ENCODE measurements around the gene TMEM106C. TPM values are rescaled to one million over a fixed set of nuclear protein-coding genes. Genes with fewer than 3 reads are reported as not detected.
"Not testable (repeated sequence)": the region's sequence is repeated elsewhere in the genome, so short reads cannot be mapped to it uniquely, and the experiment has no call there.

The TMEM106C gene
- total RNA-seq, 1 experiment from 2014 or later, result 50.0 TPM

DNA sequence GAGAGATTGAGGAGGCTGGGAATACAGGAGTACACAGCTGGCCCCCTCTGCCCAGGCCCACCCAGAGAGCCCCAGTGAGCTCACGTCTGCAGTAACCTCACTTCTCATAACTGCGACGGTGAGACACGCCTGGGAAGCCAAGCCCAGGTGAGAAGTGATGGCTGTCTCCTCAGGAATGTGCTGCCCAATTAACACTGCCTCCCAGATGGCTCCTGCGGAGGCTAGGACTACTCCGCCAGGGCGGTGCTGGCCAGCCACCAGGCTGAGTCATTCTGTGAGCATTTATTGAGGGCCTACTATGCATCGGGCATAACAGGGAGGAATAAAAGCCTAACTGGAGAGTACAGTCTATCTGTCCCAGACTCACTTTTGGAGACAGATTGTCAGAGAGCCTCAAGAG lies 9.3 kb upstream of the TMEM106C start:
- Mint-ChIP-seq H3K36me3 (ENCODE audit: insufficient read depth, unreplicated experiment) (peaks cover 5% of the 10 kb centered on the region), H3K4me1 (ENCODE audit: insufficient read depth, unreplicated experiment) (peaks cover 29% of the 10 kb centered on the region), H3K27ac (ENCODE audit: low read depth, unreplicated experiment) (no peak overlapping the region), H3K27me3 (ENCODE audit: insufficient read depth, unreplicated experiment) (no peaks in the 10 kb centered on the region), H3K9me3 (ENCODE audit: unreplicated experiment) (no peaks in the 10 kb centered on the region), H3K4me3 (ENCODE audit: unreplicated experiment) (no peak overlapping the region)
- CTCF ChIA-PET, result interaction anchor here (0.5 to 3.2 kb wide), 5 partner anchors 9 to 211 kb away, joined by 3 to 23 read pairs (median 4); partner anchors contain the start of genes TMEM106C and VDR
- POLR2A ChIA-PET, result interaction anchor here (2.2 to 2.3 kb wide), 2 partner anchors 10 to 50 kb away, joined by 8 to 12 read pairs; partner anchors contain the start of genes TMEM106C and VDR
- no TSS peak for BruUV-seq (replicated peaks)
- DNase-seq (ENCODE audit: unreplicated experiment), result no peak
- TF ChIP-seq, protein P1, sequence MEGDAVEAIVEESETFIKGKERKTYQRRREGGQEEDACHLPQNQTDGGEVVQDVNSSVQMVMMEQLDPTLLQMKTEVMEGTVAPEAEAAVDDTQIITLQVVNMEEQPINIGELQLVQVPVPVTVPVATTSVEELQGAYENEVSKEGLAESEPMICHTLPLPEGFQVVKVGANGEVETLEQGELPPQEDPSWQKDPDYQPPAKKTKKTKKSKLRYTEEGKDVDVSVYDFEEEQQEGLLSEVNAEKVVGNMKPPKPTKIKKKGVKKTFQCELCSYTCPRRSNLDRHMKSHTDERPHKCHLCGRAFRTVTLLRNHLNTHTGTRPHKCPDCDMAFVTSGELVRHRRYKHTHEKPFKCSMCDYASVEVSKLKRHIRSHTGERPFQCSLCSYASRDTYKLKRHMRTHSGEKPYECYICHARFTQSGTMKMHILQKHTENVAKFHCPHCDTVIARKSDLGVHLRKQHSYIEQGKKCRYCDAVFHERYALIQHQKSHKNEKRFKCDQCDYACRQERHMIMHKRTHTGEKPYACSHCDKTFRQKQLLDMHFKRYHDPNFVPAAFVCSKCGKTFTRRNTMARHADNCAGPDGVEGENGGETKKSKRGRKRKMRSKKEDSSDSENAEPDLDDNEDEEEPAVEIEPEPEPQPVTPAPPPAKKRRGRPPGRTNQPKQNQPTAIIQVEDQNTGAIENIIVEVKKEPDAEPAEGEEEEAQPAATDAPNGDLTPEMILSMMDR (IDR thresholded peaks at IDR 0.05; ENCODE audit: unreplicated experiment), result no peak
- intact Hi-C loops (cut with micrococcal nuclease), result no loop called here

DNA sequence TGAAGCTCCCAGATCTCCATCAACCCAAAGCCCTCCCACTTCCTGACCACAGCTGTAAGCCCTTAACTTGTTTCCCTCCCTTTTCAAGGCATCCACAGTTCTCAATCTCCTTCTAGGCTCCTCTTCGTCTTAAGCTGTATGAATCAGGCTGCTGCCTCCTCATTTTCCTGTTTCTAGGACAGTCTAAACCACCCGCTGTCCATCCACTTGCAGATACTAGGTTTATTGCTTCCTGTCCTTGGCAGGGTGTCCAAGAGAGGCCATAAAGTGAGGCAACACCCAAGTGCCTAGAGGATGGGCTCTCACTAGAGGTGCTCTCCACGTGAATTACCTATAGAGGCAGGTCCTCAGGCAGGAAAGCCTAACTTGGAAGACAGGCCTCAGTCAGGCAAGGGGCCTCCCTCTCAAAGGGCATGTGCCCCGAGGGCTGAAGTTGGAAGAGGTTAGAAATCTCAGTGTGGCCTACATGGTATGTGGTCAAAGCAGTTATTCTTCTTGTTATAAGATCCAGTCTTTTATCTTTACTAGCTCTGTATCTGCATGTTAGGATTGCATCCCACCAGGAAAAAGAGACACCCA lies 8.8 kb upstream of the TMEM106C start:
- Mint-ChIP-seq H3K27ac (ENCODE audit: low read depth, unreplicated experiment) (no peak overlapping the region), H3K36me3 (ENCODE audit: insufficient read depth, unreplicated experiment) (peaks cover under 1% of the 10 kb centered on the region), H3K27me3 (ENCODE audit: insufficient read depth, unreplicated experiment) (no peaks in the 10 kb centered on the region), H3K4me3 (ENCODE audit: unreplicated experiment) (no peak overlapping the region), H3K4me1 (ENCODE audit: insufficient read depth, unreplicated experiment) (peaks cover 25% of the 10 kb centered on the region), H3K9me3 (ENCODE audit: unreplicated experiment) (no peaks in the 10 kb centered on the region)
- CTCF ChIA-PET, result interaction anchor here (0.5 to 3.2 kb wide), 6 partner anchors 9 to 116 kb away, joined by 3 to 23 read pairs (median 3); partner anchors contain the start of genes TMEM106C and VDR
- no peak for DNase-seq (ENCODE audit: unreplicated experiment)
- intact Hi-C loops (cut with micrococcal nuclease), result no loop called here
- POLR2A ChIA-PET, result interaction anchor here (0.7 to 2.3 kb wide), 3 partner anchors 9 to 198 kb away, joined by 4 to 12 read pairs (median 8); partner anchors contain the start of genes TMEM106C and VDR
- no TSS peak for BruUV-seq (replicated peaks)
- TF ChIP-seq, protein P1 (IDR thresholded peaks at IDR 0.05; ENCODE audit: unreplicated experiment), result no peak

DNA sequence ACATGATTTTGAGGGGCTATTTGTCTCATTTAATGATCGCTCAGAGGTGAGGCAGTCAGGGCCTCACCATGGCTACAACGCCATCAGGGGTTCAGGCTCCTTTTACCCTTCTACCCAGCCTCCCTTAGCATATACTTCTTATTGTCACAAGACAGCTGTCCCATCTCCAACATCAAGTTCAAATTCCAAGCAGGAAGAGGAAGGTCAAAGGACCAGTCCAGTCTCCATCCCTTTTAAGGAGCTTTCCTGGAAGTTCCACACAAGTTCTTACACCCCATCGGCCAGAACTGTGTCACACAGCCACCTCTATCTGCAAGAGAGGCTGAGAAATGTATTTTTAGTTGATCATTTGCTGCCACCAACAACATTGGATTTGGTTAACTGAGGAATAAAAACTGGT lies 8.3 kb upstream of the TMEM106C start:
- Mint-ChIP-seq H3K4me3 (ENCODE audit: unreplicated experiment) (no peak overlapping the region), H3K4me1 (ENCODE audit: insufficient read depth, unreplicated experiment) (peaks cover 20% of the 10 kb centered on the region), H3K36me3 (ENCODE audit: insufficient read depth, unreplicated experiment) (no peaks in the 10 kb centered on the region), H3K27ac (ENCODE audit: low read depth, unreplicated experiment) (no peak overlapping the region), H3K27me3 (ENCODE audit: insufficient read depth, unreplicated experiment) (no peaks in the 10 kb centered on the region), H3K9me3 (ENCODE audit: unreplicated experiment) (no peaks in the 10 kb centered on the region)
- TF ChIP-seq, protein P1 (IDR thresholded peaks at IDR 0.05; ENCODE audit: unreplicated experiment), result no peak
- POLR2A ChIA-PET, result interaction anchor here (0.7 kb wide), 1 partner anchor 198 kb away, joined by 4 read pairs; no protein-coding TSS in a partner anchor
- intact Hi-C loops (cut with micrococcal nuclease), result no loop called here
- no peak for DNase-seq (ENCODE audit: unreplicated experiment)
- BruUV-seq (replicated peaks), result no TSS peak
- CTCF ChIA-PET, result interaction anchor here (0.6 to 3.2 kb wide), 3 partner anchors 8 to 50 kb away, joined by 3 to 23 read pairs (median 3); partner anchors contain the start of gene TMEM106C

DNA sequence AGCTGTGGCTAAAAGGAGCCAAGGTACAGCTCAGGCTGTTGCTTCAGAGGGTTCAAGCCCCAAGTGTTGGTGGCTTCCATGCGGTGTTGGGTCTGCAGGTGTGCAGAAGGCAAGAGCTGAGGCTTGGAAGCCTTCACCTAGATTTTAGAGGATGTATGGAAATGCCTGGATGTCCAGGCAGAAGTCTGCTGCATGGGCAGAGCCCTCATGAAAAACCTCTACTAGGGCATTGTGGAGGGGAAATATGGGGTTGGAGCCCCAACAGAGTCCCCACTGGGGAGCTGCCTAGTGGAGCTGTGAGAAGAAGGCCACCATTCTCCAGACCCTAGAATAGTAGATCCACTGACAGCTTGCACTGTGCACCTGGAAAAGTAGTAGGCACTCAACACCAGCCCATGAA lies 5.7 kb upstream of the TMEM106C start:
- H3K9me3 Mint-ChIP-seq (ENCODE audit: unreplicated experiment); H3K4me3 Mint-ChIP-seq (ENCODE audit: unreplicated experiment); H3K27me3 Mint-ChIP-seq (ENCODE audit: insufficient read depth, unreplicated experiment); DNase-seq (ENCODE audit: unreplicated experiment); H3K36me3 Mint-ChIP-seq (ENCODE audit: insufficient read depth, unreplicated experiment); H3K27ac Mint-ChIP-seq (ENCODE audit: low read depth, unreplicated experiment); H3K4me1 Mint-ChIP-seq (ENCODE audit: insufficient read depth, unreplicated experiment); intact Hi-C loops (cut with micrococcal nuclease); POLR2A ChIA-PET; BruUV-seq (replicated peaks): not testable (repeated sequence)
- CTCF ChIA-PET, result interaction anchor here (1.1 to 2.7 kb wide), 3 partner anchors 8 to 115 kb away, joined by 4 to 8 read pairs (median 8); partner anchors contain the start of gene VDR

All from MCF 10A (cell line).